Esophagus squamous epithelium (tissue), 5 donors: ENCODE results near the gene FAH. TPM values are rescaled to one million over a fixed set of nuclear protein-coding genes. Genes with fewer than 3 reads are reported as not detected.

Source experiments
- DNase-seq: peaks from one replicate; lab custom pipeline; 2025; lab: John Stamatoyannopoulos, UW
- H3K27ac ChIP-seq, 4 donors: fragments of 200-600 bp; sonication (generic); one replicate each; pipeline ENCODE4 v1.5.1; 2016 to 2019; ENCODE audit warnings: mild to moderate bottlenecking in 1 of 4
- H3K27me3 ChIP-seq, 4 donors: fragments of 200-600 bp; sonication (generic); 1 replicate in 3 of 4; 2 replicates in 1 of 4; pipeline versions ENCODE4 v1.5.1 to v1.6.0; 2017 to 2021; ENCODE audit warnings: antibody characterized with exemption in 1 of 4
- H3K36me3 ChIP-seq, 3 donors: fragments of 200-600 bp; sonication (generic); one replicate each; pipeline ENCODE4 v1.5.1; 2016 to 2019
- H3K4me1 ChIP-seq, 3 donors: fragments of 200-600 bp; sonication (generic); one replicate each; pipeline ENCODE4 v1.5.1; 2017 to 2019
- H3K4me3 ChIP-seq, 4 donors: fragments of 200-600 bp; sonication (generic); 1 replicate in 3 of 4; 2 replicates in 1 of 4; pipeline ENCODE4 v1.5.1; 2016 to 2019; ENCODE audit warnings: mild to moderate bottlenecking in 2 of 4, moderate library complexity in 1 of 4
- H3K9me3 ChIP-seq, 3 donors: fragments of 200-600 bp; sonication (generic); one replicate each; pipeline ENCODE4 v1.5.1; 2016 to 2019
- POLR2A ChIP-seq, 4 donors: fragments of 450-650 bp; IDR thresholded peaks; one replicate each; pipeline ENCODE4 v1.6.1; 2017; ENCODE audit warnings: antibody characterized with exemption in 4 of 4, mild to moderate bottlenecking in 4 of 4, moderate library complexity in 3 of 4
- WGBS, 2 donors: methylation state at CpG; one replicate each; pipeline ENCODE4 v1.1.5; 2018; 5-methylcytosine and 5-hydroxymethylcytosine counted together
- intact Hi-C: fragments of 100-400 bp; cut with DNase I; formaldehyde crosslinking; loops from one replicate; pipeline ENCODE4 v1.15.0; 2022
- total RNA-seq, 4 donors: library from RNA; depleted of rRNA; stranded (reverse); fragments of >200 nt; gene quantifications; one replicate each; pipeline ENCODE4 v1.1.0, GENCODE V29; 2016
- TF ChIP-seq, protein P1 (sequence below), 6 experiments: fragments of 450-650 bp in 4 of 6; fragments of 200-600 bp in 2 of 6; sonication (generic) in 2 of 6; IDR thresholded peaks; one replicate each; pipeline ENCODE4 v1.5.1; 2016 to 2019; ENCODE audit warnings: antibody characterized with exemption in 6 of 6, mild to moderate bottlenecking in 4 of 6, moderate library complexity in 4 of 6
- donor health status: DM: yes; HTN: yes; CAD: no.

The FAH gene
- total RNA-seq, 4 donors from 2014 or later, result 10.0 to 28.3 (median 15.8) TPM

GRCh38 chr15:80186597-80186996 is 33.8 kb downstream of the FAH start:
- Histone ChIP-seq H3K27me3 (no peaks in the 10 kb centered on the region), H3K36me3 (peaks cover 0 to 64% (median 3%) of the 10 kb centered on the region in 3 donors), H3K27ac (no peak overlapping the region), H3K4me1 (peaks cover 0 to 7% (median 0%) of the 10 kb centered on the region in 3 donors), H3K9me3 (no peaks in the 10 kb centered on the region), H3K4me3 (no peak overlapping the region)
- WGBS, 2 donors, result 100% methylated on average over 1 of the region's 1 CpG
- TF ChIP-seq POLR2A (IDR thresholded peaks at IDR 0.05), result no peak
- TF ChIP-seq, protein P1, sequence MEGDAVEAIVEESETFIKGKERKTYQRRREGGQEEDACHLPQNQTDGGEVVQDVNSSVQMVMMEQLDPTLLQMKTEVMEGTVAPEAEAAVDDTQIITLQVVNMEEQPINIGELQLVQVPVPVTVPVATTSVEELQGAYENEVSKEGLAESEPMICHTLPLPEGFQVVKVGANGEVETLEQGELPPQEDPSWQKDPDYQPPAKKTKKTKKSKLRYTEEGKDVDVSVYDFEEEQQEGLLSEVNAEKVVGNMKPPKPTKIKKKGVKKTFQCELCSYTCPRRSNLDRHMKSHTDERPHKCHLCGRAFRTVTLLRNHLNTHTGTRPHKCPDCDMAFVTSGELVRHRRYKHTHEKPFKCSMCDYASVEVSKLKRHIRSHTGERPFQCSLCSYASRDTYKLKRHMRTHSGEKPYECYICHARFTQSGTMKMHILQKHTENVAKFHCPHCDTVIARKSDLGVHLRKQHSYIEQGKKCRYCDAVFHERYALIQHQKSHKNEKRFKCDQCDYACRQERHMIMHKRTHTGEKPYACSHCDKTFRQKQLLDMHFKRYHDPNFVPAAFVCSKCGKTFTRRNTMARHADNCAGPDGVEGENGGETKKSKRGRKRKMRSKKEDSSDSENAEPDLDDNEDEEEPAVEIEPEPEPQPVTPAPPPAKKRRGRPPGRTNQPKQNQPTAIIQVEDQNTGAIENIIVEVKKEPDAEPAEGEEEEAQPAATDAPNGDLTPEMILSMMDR (IDR thresholded peaks at IDR 0.05), result no peak
- intact Hi-C loops, result no loop called here
- no peak for DNase-seq

GRCh38 chr15:80188251-80188650 is 35.5 kb downstream of the FAH start:
- no peak for DNase-seq
- no peak overlapping the region for H3K27ac ChIP-seq
- H3K4me3 ChIP-seq, result no peak overlapping the region
- intact Hi-C loops, result no loop called here
- H3K4me1 ChIP-seq, result no peaks in the 10 kb centered on the region
- no peaks in the 10 kb centered on the region for H3K27me3 ChIP-seq
- H3K9me3 ChIP-seq, result no peaks in the 10 kb centered on the region
- no peak for TF ChIP-seq POLR2A (IDR thresholded peaks at IDR 0.05)
- TF ChIP-seq, protein P1 (IDR thresholded peaks at IDR 0.05), result no peak
- peaks cover 0 to 48% (median 3%) of the 10 kb centered on the region in 3 donors for H3K36me3 ChIP-seq
- 30 to 42% methylated on average over 2 of the region's 2 CpGs for WGBS, 2 donors

DNA sequence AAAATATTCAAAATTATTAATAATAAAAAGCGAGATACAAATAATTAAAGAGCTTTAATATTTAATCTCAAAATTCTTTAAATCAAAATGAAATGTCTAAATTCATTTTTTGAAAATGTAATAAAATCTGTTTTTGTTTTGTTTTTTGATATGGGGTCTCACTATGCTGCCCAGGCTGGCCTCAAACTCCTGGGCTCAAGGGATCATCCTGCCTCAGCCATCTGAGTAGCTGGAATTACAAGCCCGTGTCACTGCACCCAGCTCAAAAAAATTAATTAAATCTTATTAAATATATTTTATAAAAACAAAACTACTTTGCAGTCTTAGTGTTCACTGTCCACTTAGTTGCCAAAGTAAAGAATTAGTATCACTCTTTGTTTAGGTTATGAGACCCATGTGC is 38.4 kb downstream of the FAH start:
- peaks cover 0 to 19% (median 2%) of the 10 kb centered on the region in 3 donors for H3K36me3 ChIP-seq
- H3K27me3 ChIP-seq, result no peaks in the 10 kb centered on the region
- H3K27ac ChIP-seq, result no peak overlapping the region
- no peaks in the 10 kb centered on the region for H3K4me1 ChIP-seq
- DNase-seq, result no peak
- TF ChIP-seq, protein P1 (IDR thresholded peaks at IDR 0.05), result no peak
- TF ChIP-seq POLR2A (IDR thresholded peaks at IDR 0.05), result no peak
- intact Hi-C loops, result no loop called here
- WGBS, 2 donors, result 85 to 90% methylated on average over 2 of the region's 2 CpGs
- no peaks in the 10 kb centered on the region for H3K9me3 ChIP-seq
- H3K4me3 ChIP-seq, result no peak overlapping the region

- no peak for TF ChIP-seq POLR2A (IDR thresholded peaks at IDR 0.05)
- TF ChIP-seq, protein P1 (IDR thresholded peaks at IDR 0.05), result no peak
- Histone ChIP-seq H3K4me3 (no peak overlapping the region), H3K9me3 (no peaks in the 10 kb centered on the region), H3K4me1 (no peaks in the 10 kb centered on the region), H3K27ac (no peak overlapping the region), H3K36me3 (peaks cover 0 to 10% (median 0%) of the 10 kb centered on the region in 3 donors), H3K27me3 (no peaks in the 10 kb centered on the region)
- intact Hi-C loops, result no loop called here
- 83 to 88% methylated on average over 7 to 8 of the region's 8 CpGs for WGBS, 2 donors
- no peak for DNase-seq
Observed at GRCh38 chr15:80191897-80192595, 39.2 kb downstream of the FAH start.

DNA sequence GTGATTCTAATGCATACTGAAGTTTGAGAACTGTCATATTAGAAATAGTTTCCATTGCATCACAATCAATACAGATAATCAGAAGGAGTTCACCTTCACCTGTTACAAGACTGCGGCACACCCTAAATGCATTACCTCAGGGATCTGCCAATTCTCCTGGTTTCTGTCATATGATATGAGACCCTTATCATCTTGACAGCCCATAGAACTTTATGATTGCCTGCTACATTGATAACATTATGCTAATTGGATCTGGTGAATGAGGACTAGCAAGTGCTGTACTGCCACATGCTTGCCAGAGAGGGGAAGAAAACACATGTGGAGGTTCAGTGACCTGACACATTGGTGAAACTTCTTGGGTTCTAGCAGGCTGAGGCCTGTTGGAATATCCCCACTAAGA is 41.4 kb downstream of the FAH start:
- Histone ChIP-seq H3K4me1 (no peaks in the 10 kb centered on the region), H3K27me3 (no peaks in the 10 kb centered on the region), H3K4me3 (no peak overlapping the region), H3K36me3 (no peaks in the 10 kb centered on the region), H3K27ac (no peak overlapping the region), H3K9me3 (no peaks in the 10 kb centered on the region)
- no peak for DNase-seq
- WGBS, 2 donors, result 89 to 100% methylated on average over 1 of the region's 1 CpG
- intact Hi-C loops, result no loop called here
- TF ChIP-seq POLR2A (IDR thresholded peaks at IDR 0.05), result no peak
- TF ChIP-seq, protein P1 (IDR thresholded peaks at IDR 0.05), result no peak
